Breast epithelium (tissue), 3 donors: Measurements from ENCODE around the gene AJUBA.

Experiments
- POLR2A ChIP-seq: fragments of 450-650 bp; IDR thresholded peaks from one replicate; pipeline ENCODE4 v1.6.1; 2016; ENCODE audit warnings: antibody characterized with exemption, mild to moderate bottlenecking, moderate library complexity
- POLR2AphosphoS5 ChIP-seq, 3 donors: sonication (generic); formaldehyde crosslinking; IDR thresholded peaks; one replicate each; pipeline ENCODE4 v1.6.1; 2017; ENCODE audit warnings: antibody characterized with exemption in 3 of 3
- TF ChIP-seq, protein P1 (sequence below), 3 donors: fragments of 450-650 bp; IDR thresholded peaks; one replicate each; pipeline ENCODE4 v1.5.1; 2016 to 2017; ENCODE audit warnings: antibody characterized with exemption in 3 of 3, mild to moderate bottlenecking in 3 of 3, moderate library complexity in 3 of 3

GRCh38 chr14:22982477-22983245, at the start of gene AJUBA:
- TF ChIP-seq, protein P1, sequence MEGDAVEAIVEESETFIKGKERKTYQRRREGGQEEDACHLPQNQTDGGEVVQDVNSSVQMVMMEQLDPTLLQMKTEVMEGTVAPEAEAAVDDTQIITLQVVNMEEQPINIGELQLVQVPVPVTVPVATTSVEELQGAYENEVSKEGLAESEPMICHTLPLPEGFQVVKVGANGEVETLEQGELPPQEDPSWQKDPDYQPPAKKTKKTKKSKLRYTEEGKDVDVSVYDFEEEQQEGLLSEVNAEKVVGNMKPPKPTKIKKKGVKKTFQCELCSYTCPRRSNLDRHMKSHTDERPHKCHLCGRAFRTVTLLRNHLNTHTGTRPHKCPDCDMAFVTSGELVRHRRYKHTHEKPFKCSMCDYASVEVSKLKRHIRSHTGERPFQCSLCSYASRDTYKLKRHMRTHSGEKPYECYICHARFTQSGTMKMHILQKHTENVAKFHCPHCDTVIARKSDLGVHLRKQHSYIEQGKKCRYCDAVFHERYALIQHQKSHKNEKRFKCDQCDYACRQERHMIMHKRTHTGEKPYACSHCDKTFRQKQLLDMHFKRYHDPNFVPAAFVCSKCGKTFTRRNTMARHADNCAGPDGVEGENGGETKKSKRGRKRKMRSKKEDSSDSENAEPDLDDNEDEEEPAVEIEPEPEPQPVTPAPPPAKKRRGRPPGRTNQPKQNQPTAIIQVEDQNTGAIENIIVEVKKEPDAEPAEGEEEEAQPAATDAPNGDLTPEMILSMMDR (IDR thresholded peaks at IDR 0.05): no peak
- TF ChIP-seq POLR2A (peak; percentile 19), POLR2AphosphoS5 (IDR thresholded peaks at IDR 0.05) (peak in 2 of 3 donors; percentile 21 to 43)
